Fibroblast of lung (primary cell): ENCODE measurements around the gene DLK1.

ENCODE experiments used
- EZH2 ChIP-seq: IDR thresholded peaks from 2 replicates; pipeline ENCODE4 v1.5.1; 2012; ENCODE audit warnings: low read length, control low read depth, mild to moderate bottlenecking; ENCODE audit errors: missing control alignments
- TF ChIP-seq, protein P1 (sequence below), 2 donors: IDR thresholded peaks in 1 of 2; conservative IDR thresholded peaks in 1 of 2; 1 replicate in 1 of 2; 2 replicates in 1 of 2; pipeline ENCODE4 v1.5.1; 2011 to 2012; ENCODE audit warnings: low read length in 2 of 2, control low read depth in 1 of 2, inconsistent platforms in 1 of 2, low read depth in 1 of 2, mild to moderate bottlenecking in 1 of 2

DNA sequence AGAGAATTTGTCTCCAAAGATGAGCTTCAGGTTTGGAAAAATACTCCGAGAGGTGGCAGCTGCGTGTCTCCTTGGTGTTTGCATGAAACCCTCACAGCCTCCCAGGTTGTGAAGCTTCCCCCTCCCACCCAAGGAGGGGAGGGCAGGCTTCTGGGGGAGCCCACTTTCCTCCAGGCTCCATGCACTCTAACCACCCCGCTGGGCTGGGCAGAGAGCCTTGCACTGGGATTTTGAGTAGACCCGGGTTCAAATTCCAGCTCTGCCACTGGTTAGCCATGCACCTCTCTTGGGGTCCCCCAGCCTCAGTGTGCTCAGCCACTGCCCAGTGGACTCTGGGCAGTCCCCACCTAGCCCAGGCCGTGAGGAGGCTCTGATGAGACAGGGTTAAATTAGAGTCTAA, 4.3 kb upstream of the DLK1 start:
- TF ChIP-seq, protein P1, sequence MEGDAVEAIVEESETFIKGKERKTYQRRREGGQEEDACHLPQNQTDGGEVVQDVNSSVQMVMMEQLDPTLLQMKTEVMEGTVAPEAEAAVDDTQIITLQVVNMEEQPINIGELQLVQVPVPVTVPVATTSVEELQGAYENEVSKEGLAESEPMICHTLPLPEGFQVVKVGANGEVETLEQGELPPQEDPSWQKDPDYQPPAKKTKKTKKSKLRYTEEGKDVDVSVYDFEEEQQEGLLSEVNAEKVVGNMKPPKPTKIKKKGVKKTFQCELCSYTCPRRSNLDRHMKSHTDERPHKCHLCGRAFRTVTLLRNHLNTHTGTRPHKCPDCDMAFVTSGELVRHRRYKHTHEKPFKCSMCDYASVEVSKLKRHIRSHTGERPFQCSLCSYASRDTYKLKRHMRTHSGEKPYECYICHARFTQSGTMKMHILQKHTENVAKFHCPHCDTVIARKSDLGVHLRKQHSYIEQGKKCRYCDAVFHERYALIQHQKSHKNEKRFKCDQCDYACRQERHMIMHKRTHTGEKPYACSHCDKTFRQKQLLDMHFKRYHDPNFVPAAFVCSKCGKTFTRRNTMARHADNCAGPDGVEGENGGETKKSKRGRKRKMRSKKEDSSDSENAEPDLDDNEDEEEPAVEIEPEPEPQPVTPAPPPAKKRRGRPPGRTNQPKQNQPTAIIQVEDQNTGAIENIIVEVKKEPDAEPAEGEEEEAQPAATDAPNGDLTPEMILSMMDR (conservative IDR thresholded peaks at IDR 0.05 in 1 of 2, IDR thresholded peaks at IDR 0.05 in 1 of 2; ENCODE audit: low read depth in 1 of 2, low read length in 2 of 2), result no peak
- no peak for TF ChIP-seq EZH2
